Tongue (tissue), 2 donors: ENCODE measurements around the gene ARHGAP25. TPM values are rescaled to one million over a fixed set of nuclear protein-coding genes. Genes with fewer than 3 reads are reported as not detected.
"Not testable (repeated sequence)": the region's sequence is repeated elsewhere in the genome, so short reads cannot be mapped to it uniquely, and the experiment has no call there.

ENCODE experiments used
- DNase-seq: peaks from one replicate; pipeline ENCODE4 v3.0.0-alpha.2; 2015
- total RNA-seq: library from RNA; depleted of rRNA; stranded (reverse); fragments of >200 nt; gene quantifications from one replicate; pipeline ENCODE4 v1.2.3, GENCODE V29; 2014

ARHGAP25 gene
- total RNA-seq, 1 donor from 2014 or later, result 5.4 TPM

DNA sequence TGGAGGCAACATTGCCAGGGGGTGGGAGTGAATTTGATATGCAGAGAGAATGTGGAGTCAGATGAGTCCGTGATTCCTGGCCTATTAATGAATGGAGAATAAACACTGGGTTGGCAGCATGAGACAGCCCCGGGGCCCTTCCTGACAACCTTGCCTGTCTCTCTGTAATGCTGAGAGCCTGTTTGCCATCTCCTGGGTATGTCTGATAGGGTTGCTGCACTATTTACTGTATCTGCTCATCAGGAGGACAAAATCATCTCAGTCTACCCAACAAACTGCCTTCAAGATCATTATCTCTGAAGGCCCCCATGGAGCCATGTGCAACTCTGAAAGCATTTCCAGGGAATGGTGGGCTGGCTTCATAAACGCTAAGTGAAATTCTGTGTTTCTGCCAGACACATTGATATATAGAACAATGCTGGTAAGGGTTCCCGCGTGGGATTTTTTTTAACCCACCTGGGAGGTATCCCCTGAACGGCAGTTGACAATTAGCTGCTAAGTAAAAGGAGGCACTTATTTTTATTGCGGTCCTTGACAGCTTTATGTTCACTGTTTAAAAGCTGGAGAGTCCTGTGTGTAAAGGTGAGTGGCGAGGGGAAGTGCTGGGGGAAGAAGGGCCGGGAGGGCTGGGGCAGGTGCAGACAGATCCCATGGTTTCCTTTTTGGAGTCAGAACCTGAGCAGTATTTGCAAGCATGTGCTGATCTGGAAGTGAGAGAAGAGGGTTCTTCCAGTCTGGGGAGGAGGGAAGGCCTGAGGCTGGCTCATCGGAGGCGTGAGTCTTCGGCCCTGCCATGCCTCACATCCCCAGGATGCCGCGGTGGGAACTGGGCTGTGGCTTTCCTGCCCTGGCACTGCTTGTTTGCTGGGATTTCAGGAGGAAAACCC lies 64.8 kb downstream of the ARHGAP25 start:
- DNase-seq, result no peak

DNA sequence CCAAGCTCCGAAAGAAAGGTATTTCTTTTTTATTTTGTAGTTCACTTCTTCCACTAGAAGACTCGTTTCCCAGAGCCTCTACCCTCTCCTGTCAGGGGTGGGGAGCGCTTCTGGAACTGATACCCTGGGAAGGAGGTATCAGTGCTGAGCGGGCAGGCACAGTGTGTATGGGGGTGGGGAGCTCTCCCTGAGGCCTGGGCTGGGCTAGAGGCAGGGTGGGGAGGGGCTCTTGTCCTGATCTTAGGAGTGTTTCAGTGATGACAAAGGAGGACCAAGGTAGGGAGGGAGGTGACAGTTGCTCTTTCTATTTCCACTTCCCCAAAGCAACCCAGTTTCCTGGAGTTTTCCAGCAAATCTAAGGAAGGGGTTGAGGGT lies 65.4 kb downstream of the ARHGAP25 start:
- DNase-seq, result no peak

DNA sequence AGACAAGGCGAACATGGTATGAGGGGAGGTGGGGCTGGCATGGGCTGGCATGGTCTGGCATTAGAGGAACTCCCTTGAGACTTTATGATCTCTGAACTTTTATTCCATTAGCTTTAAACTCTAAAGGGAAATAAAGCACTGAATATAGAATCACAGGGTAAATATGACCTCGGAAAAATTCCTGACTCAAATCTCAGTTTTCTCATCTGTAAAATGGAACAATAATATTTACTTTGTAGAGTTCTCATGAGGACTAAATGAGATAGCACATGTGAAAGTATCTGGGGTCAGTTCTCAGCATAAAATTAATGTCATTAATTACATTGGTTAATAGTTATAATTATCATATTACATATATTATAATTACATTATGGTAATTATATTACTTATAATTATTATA lies 65.9 kb downstream of the ARHGAP25 start:
- no peak for DNase-seq

DNA sequence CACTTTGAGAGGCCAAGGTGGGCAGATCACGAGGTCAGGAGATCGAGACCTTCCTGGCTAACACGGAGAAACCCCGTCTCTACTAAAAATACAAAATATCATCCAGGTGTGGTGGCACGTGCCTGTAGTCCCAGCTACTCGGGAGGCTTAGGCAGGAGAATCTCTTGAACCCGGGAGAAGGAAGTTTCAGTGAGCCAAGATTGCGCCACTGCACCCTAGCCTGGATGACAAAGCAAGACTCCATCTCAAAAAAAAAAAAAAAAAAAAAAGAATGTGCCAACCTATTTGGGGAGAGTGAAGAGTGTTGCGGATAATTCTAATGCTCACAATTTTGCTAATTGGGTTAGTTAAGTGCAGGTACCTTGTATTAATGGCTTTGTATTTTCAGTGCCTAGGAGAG lies 67.5 kb downstream of the ARHGAP25 start:
- DNase-seq, result not testable (repeated sequence)

DNA sequence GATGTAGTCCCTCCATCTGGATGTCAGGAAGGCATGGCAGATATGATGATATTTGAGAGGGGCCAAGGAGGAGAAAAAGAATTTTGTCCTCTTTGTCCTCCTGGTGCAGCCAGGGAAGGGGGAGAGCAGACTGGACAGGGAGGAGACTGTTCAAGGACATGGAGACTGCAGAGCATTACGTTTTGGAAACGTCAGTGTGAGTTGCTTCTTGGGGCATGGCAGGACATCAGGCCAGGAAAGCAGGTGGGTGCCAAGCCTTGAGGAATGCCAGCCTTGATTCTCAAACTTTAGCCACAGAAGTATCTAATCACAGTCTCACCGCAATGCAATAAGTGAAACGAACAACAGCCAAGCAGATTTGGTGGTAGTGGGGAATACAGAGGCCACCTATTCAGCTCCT lies 70.4 kb downstream of the ARHGAP25 start:
- no peak for DNase-seq

DNA sequence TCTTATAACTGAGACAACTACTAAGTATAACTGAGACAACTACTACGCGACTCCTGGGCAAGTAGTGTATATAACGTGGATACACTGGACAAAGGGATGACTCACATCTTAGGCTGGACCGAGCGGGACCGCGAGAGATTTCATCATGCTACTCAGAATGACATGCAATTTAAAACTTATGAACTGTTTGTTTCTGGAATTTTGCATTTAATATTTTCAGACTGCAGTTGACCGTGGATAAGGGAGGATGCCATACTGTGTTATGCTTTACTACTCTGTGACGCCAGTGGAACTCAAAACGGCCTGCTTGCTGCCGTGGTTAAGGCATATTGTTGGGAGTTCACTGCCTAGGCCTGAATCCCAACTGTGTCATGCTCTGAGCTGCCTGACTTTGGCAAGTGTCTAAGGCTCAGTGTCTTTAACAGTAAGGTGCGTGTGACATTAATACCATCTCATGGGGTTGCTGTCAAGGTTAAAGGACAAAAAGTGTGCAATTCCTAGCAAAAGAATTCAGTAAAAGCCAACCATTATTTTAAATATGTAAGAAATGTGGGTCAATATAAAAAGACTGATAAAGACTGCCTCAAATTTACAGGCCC lies 72.0 kb downstream of the ARHGAP25 start:
- no peak for DNase-seq

DNA sequence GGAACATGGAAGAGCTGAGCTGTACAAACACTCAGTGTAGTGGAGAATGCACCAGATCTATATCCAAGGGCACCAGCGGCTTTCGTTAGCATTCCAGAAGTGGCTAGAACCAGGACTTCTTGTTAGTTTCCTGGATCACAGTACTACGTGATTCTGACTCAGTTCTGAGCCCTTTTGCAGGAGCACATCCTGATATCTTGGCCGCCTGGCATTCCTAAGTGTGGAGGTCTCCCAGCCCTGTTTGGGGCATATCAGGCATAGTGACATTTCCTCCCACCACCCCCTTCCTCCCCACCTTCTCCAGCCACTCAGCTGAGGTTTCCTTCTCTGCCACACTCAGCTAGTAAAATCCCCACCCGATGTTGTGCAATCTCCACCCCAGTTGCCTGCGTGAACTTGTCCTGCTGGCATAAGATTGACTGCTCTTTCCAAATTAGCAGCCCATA lies 73.2 kb downstream of the ARHGAP25 start:
- no peak for DNase-seq

DNA sequence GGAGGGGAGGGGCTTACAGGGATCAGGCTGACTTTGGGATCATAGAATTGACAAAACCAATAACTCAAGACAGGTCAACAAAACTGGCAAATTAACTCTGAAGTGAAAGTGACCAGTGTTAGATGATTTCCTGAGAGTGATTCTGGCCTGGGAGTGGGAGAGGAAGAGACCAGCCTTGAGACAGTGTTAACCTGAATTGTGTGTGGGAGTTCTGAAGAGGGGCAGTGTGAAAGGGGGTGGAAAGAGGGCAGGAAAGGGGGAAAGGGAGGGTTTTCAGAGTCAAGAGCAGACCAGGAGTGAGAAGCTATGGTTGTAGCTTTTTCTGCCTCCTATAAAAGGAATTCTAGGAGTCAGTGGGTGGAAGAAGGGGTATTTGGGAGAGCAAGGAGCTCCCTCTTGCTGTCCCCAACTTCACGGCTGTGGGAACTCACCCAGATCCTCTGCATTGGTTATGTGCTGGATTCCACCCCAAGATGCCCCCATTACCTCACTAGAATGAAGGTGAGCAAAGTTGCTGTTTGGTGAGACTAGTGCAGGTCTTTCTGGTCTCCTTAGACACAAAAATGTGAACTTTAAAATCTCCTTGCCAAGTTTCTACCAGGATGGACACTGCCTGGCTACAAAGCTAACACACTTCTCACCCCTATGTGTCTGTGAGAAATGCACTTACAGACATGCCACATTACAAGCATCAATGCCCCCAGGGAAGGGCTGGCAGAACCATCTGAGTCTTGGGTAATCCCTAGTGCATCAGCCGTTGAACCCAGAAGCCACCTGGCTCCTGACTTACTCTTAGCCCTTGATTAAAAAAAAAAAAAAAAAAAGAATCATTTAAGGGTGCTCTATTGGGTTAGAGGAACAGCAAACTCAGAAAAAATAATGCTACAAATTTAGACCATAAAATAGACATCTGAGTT lies 75.0 kb downstream of the ARHGAP25 start:
- DNase-seq, result no peak

DNA sequence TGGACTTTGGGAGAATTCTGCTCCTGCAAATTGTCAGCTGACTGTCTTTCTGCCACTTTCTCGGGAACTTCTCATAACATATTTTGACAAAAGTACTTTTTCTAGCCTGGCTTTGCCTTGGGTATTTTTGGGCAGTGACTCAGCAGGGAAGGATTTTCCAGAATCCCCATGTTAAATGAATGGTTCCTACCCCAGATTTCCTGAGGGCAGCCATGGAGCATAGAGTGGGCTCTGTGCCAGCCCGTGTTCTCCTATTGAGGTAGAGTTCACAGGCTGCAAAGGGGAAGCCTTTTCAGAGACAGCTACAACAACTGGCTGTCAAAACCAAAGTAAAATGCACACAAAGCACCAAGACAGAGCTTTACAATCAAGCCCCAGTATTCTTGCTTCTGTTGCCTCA lies 76.8 kb downstream of the ARHGAP25 start:
- peak; percentile 60 for DNase-seq

DNA sequence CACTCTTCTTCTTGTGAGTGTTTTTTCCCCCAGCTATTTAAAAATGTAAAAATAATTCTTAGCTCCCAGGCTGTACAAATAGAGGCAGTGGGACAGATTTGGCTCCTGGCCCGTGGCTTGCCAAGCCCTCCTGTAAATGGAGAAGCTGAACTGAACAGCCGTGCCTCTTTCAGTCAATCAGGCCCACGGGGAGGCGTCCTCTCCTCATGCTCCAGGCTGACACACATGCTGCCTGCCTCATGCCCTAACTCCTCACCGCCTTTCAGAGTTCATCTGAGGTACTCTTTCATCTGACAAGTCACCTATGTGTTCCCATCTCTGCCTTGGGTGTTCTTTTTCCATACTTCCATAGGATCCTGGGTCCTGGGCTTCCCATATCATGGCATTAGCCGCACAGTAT lies 77.6 kb downstream of the ARHGAP25 start:
- peak; percentile 81 for DNase-seq

DNA sequence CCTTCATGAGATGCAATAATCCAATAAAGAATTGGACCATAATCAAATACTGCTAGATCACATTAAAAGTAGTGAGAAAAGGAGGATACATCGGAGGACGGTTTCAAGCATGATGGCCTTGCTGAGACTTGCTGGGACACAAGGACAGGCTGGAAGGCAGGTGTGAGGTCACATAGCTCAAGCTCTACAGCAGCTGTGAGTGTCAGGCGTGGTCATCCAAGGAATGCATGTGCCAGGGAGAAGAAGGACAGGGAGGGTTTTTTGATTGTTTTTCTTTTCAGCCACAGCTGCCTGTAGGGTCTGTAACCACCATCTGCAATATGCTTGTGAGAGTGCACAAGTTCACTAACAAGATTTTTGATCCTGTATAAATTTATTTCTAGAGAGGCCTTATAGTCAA lies 79.0 kb downstream of the ARHGAP25 start:
- DNase-seq, result peak; percentile 58

DNA sequence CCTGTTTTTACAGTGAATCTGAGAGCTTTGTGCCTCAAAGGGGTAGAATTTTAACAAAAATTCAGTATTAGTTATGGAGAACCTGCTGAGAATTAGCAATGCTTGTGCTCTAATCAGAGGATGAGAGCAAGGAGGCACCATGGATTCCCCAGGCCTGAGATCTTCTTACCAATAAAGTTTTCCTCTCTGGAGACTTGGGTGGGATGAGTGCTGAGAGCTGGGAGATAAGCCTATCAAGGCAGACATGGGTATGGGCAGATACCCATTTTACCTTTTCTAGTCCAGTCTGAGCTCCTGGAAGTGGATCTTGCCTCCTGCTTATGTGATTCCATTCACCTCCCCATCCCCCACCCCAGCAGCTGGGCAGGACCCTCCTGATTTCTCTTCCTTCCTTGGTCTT lies 82.7 kb downstream of the ARHGAP25 start:
- no peak for DNase-seq

DNA sequence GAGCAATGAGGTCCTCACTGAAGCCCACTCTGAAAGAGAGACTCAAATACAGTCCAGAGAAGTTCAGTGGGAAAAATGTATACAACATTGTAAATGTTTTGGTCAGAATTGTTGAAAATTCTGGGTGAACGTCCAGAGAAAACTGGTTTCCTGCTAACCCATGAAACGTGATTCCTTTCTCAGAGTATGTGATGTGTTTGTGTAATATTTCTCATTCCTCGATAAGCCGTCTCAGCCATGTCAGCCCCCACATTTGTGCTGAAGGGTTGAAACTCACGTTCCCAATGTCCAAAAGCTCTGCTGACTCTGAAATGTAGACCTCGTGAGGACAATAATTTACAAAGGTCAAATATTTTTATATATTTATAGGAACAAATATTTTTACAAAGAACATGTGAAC lies 84.9 kb downstream of the ARHGAP25 start:
- no peak for DNase-seq

DNA sequence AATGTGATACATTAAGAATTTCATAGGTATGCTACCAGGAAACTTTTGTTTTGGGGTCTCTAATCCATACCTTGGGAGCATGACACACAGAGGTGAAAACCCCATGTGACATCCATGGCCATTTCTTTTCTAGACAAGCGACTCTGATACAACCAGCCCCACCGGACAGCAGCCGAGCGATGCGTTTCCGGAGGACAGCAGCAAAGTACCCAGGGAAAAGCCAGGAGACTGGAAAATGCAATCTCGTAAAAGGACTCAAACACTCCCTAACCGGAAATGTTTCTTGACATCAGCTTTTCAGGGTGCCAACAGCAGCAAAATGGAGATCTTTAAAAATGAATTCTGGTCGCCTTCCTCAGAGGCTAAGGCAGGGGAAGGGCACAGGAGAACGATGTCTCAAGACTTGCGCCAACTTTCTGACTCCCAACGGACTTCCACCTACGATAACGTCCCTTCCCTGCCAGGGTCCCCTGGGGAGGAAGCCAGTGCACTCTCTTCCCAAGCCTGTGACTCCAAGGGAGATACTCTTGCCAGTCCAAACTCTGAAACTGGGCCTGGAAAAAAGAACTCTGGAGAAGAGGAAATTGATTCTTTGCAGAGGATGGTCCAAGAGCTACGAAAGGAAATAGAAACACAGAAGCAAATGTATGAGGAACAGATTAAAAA lies 87.7 kb downstream of the ARHGAP25 start:
- no peak for DNase-seq

DNA sequence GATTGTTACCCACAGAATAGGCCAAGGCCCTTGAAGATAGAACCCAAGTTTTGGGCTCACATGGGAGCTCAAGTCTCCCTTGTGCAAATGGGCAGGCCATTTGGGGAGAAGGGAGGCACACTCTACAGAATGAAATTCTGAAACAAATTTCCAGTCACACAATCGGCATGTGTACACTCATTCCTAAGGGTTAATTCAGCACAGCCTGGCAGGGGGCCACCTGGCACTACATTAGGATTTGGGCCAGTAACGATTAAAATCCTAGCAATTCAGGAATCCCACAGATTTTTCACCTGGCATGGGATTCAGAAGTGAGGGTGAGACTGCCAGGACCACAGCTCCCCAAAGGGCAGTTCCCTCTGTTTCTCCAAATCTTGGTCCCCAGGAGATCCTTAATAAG lies 90.2 kb downstream of the ARHGAP25 start:
- DNase-seq, result no peak

DNA sequence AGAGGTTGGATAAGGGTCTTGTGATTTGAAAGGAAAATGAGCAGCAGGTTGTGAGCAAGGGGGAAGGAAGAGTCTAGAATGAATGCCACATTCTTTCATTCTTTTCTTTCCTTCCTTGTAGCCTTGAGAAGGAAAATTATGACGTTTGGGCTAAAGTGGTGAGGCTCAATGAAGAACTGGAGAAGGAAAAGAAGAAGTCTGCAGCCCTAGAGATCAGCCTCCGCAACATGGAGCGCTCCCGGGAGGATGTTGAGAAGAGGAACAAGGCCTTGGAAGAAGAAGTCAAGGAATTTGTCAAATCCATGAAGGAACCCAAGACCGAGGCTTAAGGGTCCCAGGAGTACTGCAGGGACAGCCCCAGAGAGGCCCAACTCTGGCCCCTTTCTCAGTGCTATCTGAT lies 91.3 kb downstream of the ARHGAP25 start:
- DNase-seq, result no peak

DNA sequence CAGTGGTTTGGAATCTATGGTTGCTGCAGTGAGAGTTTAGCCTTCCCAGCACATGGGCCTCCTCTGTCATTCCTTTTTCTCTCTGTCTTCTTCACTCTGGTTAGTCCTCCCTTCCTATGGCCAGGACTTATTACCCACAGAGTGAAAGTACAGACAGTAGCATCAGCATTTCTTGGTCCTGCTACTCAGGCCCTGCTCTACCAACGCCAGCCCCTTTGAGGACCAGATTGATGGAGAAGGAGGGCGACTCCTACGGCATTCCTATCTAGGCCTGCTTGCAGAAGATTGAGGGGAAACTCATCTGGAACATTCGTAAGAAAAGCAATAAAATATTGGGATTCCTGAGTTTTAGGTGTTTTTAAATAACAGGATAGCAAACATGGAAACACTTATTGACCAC lies 93.1 kb downstream of the ARHGAP25 start:
- DNase-seq, result no peak

DNA sequence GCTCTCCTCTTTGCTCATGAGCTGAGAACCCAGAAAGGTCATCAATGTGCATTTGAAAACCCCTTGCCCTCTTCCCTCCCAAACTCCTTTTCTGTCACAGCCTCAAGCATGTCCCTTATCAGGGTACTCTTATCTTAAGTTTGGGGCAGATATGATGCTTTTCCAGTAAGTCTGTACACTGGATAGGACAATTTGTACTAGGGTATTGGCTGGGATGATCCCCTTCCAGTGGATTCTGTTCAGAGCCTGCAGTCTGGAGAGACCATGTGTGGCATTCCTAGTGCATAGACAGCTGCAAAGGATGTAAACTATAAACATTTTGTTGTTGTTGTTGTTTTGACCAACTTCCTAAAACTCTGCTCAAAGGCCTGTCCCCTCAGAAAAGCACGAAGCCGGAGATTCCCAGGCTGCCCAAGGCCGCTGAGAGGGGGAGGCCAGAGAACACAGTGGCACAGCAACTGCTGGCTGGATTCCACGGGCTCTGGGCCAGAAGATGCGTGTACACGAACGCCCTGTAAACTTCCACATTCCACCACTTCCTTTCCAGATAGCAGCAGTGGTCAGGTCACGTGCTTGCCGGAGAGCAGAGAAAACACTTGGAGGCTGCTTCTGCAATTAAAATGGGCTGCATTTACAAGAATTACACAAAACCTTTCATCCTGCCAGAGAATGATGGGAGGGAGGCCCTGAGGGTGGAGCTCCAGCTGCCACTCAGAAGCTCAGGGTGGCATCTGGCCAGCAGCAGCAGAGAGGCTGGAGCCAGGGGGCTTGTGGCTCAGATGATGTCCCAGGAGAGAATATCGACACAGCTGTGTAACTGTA lies 94.5 kb downstream of the ARHGAP25 start:
- DNase-seq, result peak; percentile 97

DNA sequence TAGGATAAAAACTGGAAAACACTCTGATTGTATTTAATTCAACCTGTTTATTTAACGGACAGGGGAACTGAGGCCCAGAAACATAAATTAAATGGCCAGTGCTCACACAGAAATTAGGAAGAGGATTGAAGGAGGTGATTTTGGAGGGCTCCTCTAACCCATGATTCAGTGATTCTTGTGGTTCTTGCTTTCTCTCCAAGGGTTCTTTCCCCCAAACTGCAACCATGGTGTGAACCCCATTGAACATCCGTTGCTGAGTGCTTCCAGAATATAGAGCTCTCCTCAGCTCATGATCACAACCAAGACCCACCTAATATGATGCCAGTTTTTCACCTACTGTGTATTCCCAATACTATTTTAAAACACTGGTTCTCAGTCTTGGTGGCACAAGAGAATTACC lies 95.1 kb downstream of the ARHGAP25 start:
- DNase-seq, result no peak

DNA sequence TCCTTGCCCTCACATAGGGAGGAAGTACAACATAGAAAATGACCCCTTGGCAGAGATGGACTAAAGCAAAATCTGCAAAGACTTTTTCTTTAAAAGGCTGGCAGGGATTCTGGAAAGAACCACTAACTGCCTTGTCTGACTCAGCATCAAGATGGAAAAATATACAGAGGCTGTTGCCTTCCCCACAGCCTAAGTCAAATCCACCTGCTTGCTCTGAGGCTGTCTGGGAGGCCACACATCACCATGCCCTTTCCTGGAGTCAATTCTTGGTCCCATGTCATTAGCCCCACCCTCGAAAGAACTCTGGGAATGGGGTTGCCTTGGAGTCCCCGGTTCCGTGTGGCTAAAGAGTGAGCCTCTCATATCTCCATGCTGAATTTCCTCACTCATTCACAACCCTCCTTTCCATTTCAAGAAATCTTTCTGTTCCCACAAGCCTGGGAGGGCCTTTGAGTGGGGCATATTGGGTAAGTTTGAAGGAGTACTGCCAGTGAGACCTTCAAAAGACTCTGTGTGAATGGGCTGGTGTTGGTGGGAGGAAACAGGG lies 97.1 kb downstream of the ARHGAP25 start:
- peak; percentile 48 for DNase-seq

DNA sequence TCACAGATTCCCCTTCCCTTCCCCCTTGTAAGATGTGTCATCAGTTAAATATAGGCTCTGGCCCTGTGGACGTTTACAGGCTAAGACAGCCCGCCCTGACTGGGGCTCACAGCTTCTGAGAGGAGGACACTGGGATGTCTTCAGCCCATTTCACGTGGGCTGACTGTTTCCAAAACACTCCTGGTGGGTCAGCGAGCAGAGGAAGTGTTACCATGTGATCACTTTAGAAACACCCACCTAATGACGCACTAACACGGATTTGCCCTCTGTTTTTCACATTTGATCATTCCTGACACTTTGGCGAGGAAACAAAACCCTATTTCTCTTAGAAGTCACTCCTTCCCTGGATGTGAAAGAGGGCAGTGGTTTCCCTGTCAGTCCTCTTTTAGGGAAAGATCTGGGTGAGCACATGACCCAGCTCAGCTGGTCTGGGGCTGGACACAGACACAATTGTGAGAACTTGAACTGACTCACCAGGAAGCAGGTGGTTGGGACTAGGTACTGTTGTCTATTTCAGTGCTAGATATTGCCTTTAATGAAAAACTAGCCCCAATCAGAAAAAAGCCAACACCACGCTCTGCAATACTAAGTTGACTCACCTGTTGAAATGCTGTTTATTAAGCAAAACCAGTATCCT lies 97.7 kb downstream of the ARHGAP25 start:
- peak; percentile 62 for DNase-seq
